WTC11 (cell line): ENCODE results near the gene PICK1.

Experiments used
- ELF4 ChIP-seq: sonication (generic); formaldehyde crosslinking; IDR thresholded peaks from 2 replicates; pipeline ENCODE4 v1.8.1; 2022; ENCODE audit warnings: low read depth, mild to moderate bottlenecking, moderate library complexity, missing genetic modification reagents
- GTF2I ChIP-seq: fragments of 250-450 bp; sonication (Bioruptor Pico); conservative IDR thresholded peaks from 2 replicates; pipeline ENCODE4 v1.4.0; 2021; ENCODE audit warnings: mild to moderate bottlenecking
- KAT7 ChIP-seq: sonication (generic); formaldehyde crosslinking; IDR thresholded peaks from 2 replicates; pipeline ENCODE4 v1.8.1; 2023; ENCODE audit warnings: missing genetic modification reagents, mild to moderate bottlenecking, borderline replicate concordance
- TEAD1 ChIP-seq: sonication (generic); formaldehyde crosslinking; IDR thresholded peaks from 2 replicates; pipeline ENCODE4 v1.8.0; 2022; ENCODE audit warnings: mild to moderate bottlenecking, missing genetic modification reagents
- ZNF263 ChIP-seq: sonication (generic); formaldehyde crosslinking; IDR thresholded peaks from 2 replicates; pipeline ENCODE4 v1.8.1; 2022; ENCODE audit warnings: low read depth, mild to moderate bottlenecking, moderate library complexity, missing genetic modification reagents
- ZNF396 ChIP-seq: fragments of 250-450 bp; sonication (Bioruptor Pico); IDR thresholded peaks from 2 replicates; pipeline ENCODE4 v1.8.0; 2021; ENCODE audit warnings: mild to moderate bottlenecking, moderate library complexity, borderline replicate concordance
- TF ChIP-seq, protein P1 (sequence below): fragments of 200-600 bp; IDR thresholded peaks from 2 replicates; pipeline ENCODE4 v1.8.0; 2022; ENCODE audit warnings: antibody characterized with exemption
- TF ChIP-seq, protein P2 (sequence below): sonication (generic); formaldehyde crosslinking; IDR thresholded peaks from 2 replicates; pipeline ENCODE4 v1.8.1; 2023; ENCODE audit warnings: mild to moderate bottlenecking, missing genetic modification reagents, moderate library complexity
- TF ChIP-seq, protein P3 (sequence below): sonication (generic); formaldehyde crosslinking; IDR thresholded peaks from 2 replicates; pipeline ENCODE4 v1.8.0; 2023; ENCODE audit warnings: mild to moderate bottlenecking, missing genetic modification reagents
- TF ChIP-seq, protein P4 (sequence below): sonication (generic); formaldehyde crosslinking; IDR thresholded peaks from 2 replicates; pipeline ENCODE4 v1.8.0; 2022; ENCODE audit warnings: mild to moderate bottlenecking, missing genetic modification reagents

DNA sequence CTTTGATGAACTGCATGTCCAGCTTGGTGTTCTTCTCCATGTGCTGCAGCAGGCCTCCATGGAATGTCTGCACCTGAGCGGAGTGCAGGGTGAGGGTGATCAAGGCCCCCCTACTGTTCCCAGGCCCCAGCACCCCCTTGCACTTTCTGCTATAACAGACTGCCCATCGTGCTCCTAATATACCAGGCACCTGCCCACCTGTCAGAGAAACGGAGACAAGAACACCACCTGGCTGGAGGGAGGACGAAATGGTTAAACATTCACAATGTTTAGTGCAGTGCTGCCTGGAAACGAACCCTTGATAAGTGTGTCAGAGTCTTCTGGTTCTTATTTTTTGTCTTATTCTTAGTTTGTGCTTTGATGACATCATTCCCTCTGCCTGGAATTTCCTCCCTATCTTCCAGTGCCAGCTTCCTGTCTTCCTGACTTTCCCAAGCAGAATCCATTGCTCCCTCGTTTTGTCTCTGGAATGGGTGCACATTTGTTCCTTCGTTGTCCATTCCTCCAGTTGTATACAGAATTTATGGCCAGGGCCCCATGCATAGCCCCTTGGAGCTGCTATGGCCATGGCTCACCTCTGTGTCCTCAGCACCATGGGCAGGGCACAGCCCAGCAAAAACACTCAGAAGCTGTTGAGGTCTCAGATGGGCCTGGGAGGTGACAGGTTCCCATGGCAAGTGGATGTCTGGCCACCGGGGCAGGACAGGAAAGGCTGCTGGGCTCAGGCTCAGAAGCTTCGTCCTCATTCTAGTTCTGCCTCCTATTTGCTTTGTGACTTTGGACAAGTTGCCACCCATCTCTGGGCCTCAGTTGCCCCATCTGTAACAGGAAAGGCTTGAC lies 41.4 kb downstream of the PICK1 start:
- no peak for TF ChIP-seq KAT7 (CRISPR knock-in tag)
- TF ChIP-seq GTF2I (CRISPR knock-in tag), result no peak
- no peak for TF ChIP-seq ELF4 (CRISPR knock-in tag)
- TF ChIP-seq ZNF263 (CRISPR knock-in tag), result no peak
- TF ChIP-seq, protein P1, sequence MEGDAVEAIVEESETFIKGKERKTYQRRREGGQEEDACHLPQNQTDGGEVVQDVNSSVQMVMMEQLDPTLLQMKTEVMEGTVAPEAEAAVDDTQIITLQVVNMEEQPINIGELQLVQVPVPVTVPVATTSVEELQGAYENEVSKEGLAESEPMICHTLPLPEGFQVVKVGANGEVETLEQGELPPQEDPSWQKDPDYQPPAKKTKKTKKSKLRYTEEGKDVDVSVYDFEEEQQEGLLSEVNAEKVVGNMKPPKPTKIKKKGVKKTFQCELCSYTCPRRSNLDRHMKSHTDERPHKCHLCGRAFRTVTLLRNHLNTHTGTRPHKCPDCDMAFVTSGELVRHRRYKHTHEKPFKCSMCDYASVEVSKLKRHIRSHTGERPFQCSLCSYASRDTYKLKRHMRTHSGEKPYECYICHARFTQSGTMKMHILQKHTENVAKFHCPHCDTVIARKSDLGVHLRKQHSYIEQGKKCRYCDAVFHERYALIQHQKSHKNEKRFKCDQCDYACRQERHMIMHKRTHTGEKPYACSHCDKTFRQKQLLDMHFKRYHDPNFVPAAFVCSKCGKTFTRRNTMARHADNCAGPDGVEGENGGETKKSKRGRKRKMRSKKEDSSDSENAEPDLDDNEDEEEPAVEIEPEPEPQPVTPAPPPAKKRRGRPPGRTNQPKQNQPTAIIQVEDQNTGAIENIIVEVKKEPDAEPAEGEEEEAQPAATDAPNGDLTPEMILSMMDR, result no peak
- TF ChIP-seq, protein P2, sequence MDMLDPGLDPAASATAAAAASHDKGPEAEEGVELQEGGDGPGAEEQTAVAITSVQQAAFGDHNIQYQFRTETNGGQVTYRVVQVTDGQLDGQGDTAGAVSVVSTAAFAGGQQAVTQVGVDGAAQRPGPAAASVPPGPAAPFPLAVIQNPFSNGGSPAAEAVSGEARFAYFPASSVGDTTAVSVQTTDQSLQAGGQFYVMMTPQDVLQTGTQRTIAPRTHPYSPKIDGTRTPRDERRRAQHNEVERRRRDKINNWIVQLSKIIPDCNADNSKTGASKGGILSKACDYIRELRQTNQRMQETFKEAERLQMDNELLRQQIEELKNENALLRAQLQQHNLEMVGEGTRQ, result no peak
- no peak for TF ChIP-seq TEAD1
- TF ChIP-seq, protein P3, sequence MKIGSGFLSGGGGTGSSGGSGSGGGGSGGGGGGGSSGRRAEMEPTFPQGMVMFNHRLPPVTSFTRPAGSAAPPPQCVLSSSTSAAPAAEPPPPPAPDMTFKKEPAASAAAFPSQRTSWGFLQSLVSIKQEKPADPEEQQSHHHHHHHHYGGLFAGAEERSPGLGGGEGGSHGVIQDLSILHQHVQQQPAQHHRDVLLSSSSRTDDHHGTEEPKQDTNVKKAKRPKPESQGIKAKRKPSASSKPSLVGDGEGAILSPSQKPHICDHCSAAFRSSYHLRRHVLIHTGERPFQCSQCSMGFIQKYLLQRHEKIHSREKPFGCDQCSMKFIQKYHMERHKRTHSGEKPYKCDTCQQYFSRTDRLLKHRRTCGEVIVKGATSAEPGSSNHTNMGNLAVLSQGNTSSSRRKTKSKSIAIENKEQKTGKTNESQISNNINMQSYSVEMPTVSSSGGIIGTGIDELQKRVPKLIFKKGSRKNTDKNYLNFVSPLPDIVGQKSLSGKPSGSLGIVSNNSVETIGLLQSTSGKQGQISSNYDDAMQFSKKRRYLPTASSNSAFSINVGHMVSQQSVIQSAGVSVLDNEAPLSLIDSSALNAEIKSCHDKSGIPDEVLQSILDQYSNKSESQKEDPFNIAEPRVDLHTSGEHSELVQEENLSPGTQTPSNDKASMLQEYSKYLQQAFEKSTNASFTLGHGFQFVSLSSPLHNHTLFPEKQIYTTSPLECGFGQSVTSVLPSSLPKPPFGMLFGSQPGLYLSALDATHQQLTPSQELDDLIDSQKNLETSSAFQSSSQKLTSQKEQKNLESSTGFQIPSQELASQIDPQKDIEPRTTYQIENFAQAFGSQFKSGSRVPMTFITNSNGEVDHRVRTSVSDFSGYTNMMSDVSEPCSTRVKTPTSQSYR (CRISPR knock-in tag), result no peak
- TF ChIP-seq, protein P4, sequence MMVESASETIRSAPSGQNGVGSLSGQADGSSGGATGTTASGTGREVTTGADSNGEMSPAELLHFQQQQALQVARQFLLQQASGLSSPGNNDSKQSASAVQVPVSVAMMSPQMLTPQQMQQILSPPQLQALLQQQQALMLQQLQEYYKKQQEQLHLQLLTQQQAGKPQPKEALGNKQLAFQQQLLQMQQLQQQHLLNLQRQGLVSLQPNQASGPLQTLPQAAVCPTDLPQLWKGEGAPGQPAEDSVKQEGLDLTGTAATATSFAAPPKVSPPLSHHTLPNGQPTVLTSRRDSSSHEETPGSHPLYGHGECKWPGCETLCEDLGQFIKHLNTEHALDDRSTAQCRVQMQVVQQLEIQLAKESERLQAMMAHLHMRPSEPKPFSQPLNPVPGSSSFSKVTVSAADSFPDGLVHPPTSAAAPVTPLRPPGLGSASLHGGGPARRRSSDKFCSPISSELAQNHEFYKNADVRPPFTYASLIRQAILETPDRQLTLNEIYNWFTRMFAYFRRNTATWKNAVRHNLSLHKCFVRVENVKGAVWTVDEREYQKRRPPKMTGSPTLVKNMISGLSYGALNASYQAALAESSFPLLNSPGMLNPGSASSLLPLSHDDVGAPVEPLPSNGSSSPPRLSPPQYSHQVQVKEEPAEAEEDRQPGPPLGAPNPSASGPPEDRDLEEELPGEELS, result no peak
- TF ChIP-seq ZNF396 (CRISPR knock-in tag), result no peak
